ENCODE data around the gene MAN2A2. TPM values are rescaled to one million over a fixed set of nuclear protein-coding genes. Genes with fewer than 3 reads are reported as not detected.

Gene MAN2A2
- total and polyA plus RNA-seq, 8 donors, result 2.9 to 286 (median 46.7) TPM

DNA sequence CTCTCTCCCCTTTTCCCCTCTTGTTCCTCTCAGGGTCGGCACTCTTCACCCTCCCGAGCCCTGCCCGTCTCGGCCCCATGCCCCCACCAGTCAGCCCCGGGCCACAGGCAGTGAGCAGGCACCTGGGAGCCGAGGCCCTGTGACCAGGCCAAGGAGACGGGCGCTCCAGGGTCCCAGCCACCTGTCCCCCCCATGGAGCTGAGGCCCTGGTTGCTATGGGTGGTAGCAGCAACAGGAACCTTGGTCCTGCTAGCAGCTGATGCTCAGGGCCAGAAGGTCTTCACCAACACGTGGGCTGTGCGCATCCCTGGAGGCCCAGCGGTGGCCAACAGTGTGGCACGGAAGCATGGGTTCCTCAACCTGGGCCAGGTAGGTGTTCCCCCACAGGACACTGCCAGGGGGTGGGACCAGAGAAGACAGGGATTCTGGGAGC, 27.5 kb upstream of the MAN2A2 start:
- TF ChIP-seq POLR2A (IDR thresholded peaks at IDR 0.05), result no peak
- TF ChIP-seq, protein P1, sequence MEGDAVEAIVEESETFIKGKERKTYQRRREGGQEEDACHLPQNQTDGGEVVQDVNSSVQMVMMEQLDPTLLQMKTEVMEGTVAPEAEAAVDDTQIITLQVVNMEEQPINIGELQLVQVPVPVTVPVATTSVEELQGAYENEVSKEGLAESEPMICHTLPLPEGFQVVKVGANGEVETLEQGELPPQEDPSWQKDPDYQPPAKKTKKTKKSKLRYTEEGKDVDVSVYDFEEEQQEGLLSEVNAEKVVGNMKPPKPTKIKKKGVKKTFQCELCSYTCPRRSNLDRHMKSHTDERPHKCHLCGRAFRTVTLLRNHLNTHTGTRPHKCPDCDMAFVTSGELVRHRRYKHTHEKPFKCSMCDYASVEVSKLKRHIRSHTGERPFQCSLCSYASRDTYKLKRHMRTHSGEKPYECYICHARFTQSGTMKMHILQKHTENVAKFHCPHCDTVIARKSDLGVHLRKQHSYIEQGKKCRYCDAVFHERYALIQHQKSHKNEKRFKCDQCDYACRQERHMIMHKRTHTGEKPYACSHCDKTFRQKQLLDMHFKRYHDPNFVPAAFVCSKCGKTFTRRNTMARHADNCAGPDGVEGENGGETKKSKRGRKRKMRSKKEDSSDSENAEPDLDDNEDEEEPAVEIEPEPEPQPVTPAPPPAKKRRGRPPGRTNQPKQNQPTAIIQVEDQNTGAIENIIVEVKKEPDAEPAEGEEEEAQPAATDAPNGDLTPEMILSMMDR (IDR thresholded peaks at IDR 0.05), result no peak
- no peak for TF ChIP-seq POLR2AphosphoS5 (IDR thresholded peaks at IDR 0.05)
- TF ChIP-seq EP300 (IDR thresholded peaks at IDR 0.05), result no peak
- Histone ChIP-seq H3K36me3 (peaks cover 47 to 56% (median 55%) of the 10 kb centered on the region in 4 donors), H3K4me3 (no peak overlapping the region), H3K27me3 (no peaks in the 10 kb centered on the region), H3K9me3 (no peaks in the 10 kb centered on the region), H3K27ac (no peak overlapping the region), H3K4me1 (peaks cover 26 to 40% (median 31%) of the 10 kb centered on the region in 4 donors)
- intact Hi-C loops (cut with DNase I; ENCODE audit: low total_unique reads), result no loop called here
- 90 to 98% (median 94%) methylated on average over 9 to 12 of the region's 12 CpGs for WGBS, 5 donors
- DNase-seq, result no peak

DNA sequence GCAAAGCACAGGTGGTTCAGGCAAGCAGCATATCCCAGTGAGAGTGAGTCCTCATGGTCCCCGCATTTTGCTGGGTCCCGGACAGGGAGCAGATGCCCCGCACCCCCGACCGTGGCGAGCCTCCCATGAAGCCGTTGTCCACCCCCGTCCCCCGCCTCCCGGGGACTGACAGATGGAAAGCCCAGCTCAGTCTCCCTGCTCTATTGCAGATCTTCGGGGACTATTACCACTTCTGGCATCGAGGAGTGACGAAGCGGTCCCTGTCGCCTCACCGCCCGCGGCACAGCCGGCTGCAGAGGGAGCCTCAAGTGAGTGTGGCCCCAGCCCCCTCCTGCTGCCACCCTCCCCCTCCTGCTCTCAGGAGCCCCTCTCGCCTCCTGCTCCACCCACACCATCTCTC, 27.1 kb upstream of the MAN2A2 start:
- peaks cover 23 to 35% (median 27%) of the 10 kb centered on the region in 4 donors for H3K4me1 ChIP-seq
- DNase-seq, result no peak
- intact Hi-C loops (cut with DNase I; ENCODE audit: low total_unique reads), result no loop called here

DNA sequence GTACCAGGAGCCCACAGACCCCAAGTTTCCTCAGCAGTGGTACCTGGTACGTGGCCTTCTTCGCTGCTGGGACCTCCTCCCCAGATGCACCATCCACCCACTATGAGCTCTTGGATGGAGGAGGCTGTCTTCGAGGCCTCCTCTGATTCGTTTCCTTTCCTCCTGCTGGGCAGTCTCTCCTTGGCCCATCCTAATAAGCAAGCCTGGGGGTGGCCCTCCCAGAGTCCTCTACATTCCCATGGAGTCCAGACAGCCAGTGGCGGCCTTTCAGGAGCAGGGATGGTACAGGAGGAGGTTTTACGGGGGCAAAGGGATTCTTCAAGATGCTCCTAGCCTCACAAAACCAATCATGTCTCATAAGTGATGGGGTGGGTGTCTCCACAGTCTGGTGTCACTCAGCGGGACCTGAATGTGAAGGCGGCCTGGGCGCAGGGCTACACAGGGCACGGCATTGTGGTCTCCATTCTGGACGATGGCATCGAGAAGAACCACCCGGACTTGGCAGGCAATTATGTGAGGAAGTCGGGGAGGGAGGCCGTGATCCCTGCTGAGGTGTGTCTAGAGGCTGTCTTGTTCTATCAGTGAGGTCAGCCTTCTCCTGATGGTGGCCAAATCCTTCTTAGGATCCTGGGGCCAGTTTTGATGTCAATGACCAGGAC, 26.5 kb upstream of the MAN2A2 start:
- Histone ChIP-seq H3K27ac (no peak overlapping the region), H3K36me3 (peaks cover 58 to 67% (median 66%) of the 10 kb centered on the region in 4 donors), H3K9me3 (no peaks in the 10 kb centered on the region), H3K4me3 (no peak overlapping the region), H3K4me1 (peaks cover 23 to 35% (median 26%) of the 10 kb centered on the region in 4 donors), H3K27me3 (no peaks in the 10 kb centered on the region)
- intact Hi-C loops (cut with DNase I; ENCODE audit: low total_unique reads), result no loop called here
- 92 to 96% (median 95%) methylated on average over 15 of the region's 15 CpGs for whole genome bisulfite sequencing, 5 donors
- no peak for TF ChIP-seq POLR2AphosphoS5 (IDR thresholded peaks at IDR 0.05)
- no peak for DNase-seq

More for the DNA sequence above, 27.1 kb upstream of the MAN2A2 start:
- Histone ChIP-seq H3K4me3 (no peak overlapping the region), H3K36me3 (peaks cover 52 to 61% (median 60%) of the 10 kb centered on the region in 4 donors), H3K9me3 (no peaks in the 10 kb centered on the region), H3K27me3 (no peaks in the 10 kb centered on the region), H3K27ac (no peak overlapping the region)
- no peak for TF ChIP-seq POLR2AphosphoS5 (IDR thresholded peaks at IDR 0.05)
- TF ChIP-seq, protein P1 (IDR thresholded peaks at IDR 0.05), result no peak
- no peak for TF ChIP-seq POLR2A (IDR thresholded peaks at IDR 0.05)
- TF ChIP-seq EP300 (IDR thresholded peaks at IDR 0.05), result no peak
- WGBS, 5 donors, result 92 to 96% (median 96%) methylated on average over 16 to 20 of the region's 20 CpGs

DNA sequence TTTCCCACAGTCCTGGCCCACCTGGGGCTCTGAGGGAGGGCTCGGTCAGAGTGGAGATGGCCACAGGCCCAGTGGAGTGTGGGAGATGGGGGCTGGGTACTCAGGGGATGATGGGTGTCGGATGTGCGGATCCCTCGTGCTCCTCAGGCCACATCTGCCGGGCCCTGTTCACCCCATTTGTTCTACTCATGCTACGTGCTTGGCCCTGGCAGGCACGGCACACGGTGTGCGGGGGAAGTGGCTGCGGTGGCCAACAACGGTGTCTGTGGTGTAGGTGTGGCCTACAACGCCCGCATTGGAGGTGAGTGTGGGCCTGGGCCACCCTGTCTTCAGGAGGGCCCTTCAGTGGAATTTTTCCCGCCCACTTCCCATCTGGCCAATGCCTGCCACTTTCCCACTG, 25.8 kb upstream of the MAN2A2 start:
- intact Hi-C loops (cut with DNase I; ENCODE audit: low total_unique reads), result no loop called here

More for the DNA sequence above, 25.8 kb upstream of the MAN2A2 start:
- H3K27me3 ChIP-seq, result no peaks in the 10 kb centered on the region
- no peak overlapping the region for H3K4me3 ChIP-seq
- peaks cover 63 to 73% (median 72%) of the 10 kb centered on the region in 4 donors for H3K36me3 ChIP-seq
- H3K27ac ChIP-seq, result no peak overlapping the region
- DNase-seq, result no peak
- WGBS, 5 donors, result 89 to 94% (median 90%) methylated on average over 11 to 14 of the region's 14 CpGs
- H3K9me3 ChIP-seq, result no peaks in the 10 kb centered on the region
- TF ChIP-seq, protein P1 (IDR thresholded peaks at IDR 0.05), result no peak
- no peak for TF ChIP-seq POLR2A (IDR thresholded peaks at IDR 0.05)
- TF ChIP-seq POLR2AphosphoS5 (IDR thresholded peaks at IDR 0.05), result no peak
- TF ChIP-seq EP300 (IDR thresholded peaks at IDR 0.05), result no peak
- H3K4me1 ChIP-seq, result peaks cover 22 to 34% (median 24%) of the 10 kb centered on the region in 4 donors

All from stomach (tissue), 9 donors.